Measurements from ENCODE around the gene HLCS. TPM values are rescaled to one million over a fixed set of nuclear protein-coding genes. Genes with fewer than 3 reads are reported as not detected.

HLCS gene
- total RNA-seq, 1 experiment from 2014 or later: 33.1 TPM

GRCh38 chr21:36915014-36915695 lies 51.3 kb downstream of the HLCS start:
- no peak for DNase-seq (ENCODE audit: low read depth)

GRCh38 chr21:36914244-36915013 lies 52.0 kb downstream of the HLCS start:
- no peak for DNase-seq (ENCODE audit: low read depth)

DNA sequence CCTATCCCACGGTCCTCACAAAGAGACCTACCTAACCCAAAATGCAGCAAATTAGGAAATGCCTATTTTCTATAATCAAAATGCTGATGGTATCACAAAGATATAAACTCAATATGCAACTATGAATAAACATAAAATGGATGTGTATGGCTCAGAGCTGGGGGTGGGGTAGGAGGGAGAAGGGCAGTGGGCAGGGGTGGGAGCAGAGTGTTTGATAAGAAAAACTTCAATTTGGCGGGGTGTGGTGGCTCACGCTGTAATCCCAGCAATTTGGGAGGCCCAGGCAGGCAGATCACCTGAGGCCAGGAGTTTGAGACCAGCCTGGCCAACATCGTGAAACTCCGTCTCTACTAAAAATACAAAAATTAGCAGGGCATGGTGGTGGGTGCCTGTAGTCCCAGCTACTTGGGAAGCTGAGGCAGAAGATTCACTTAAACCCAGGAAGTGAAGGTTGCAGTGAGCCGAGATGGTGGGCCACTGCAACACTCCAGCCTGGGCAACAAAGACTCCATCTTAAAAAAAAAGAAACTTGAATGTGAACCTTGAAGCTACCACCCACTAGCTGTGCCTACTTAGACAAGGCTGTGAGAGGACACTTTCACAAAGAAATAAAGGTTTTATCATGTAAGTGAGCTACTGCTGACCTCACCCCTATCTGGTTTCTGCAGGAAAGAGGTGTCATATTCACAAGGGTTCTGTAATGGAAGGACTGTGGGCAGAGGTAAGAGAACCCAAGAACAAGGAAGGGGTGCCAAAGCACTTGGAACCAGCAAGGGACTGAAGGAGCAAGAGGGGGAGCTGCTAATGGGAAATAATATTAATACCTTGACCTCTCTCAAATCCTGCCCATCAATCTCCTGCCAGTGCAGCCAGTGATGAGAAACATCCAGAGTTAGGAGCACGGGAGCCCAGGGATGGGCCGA lies 53.0 kb downstream of the HLCS start:
- DNase-seq (ENCODE audit: low read depth): peak; percentile 34

GRCh38 chr21:36910581-36911307 lies 55.7 kb downstream of the HLCS start:
- peak; percentile 88 for DNase-seq (ENCODE audit: low read depth)

GRCh38 chr21:36909901-36910561 lies 56.4 kb downstream of the HLCS start:
- DNase-seq (ENCODE audit: low read depth): peak; percentile 89

DNA sequence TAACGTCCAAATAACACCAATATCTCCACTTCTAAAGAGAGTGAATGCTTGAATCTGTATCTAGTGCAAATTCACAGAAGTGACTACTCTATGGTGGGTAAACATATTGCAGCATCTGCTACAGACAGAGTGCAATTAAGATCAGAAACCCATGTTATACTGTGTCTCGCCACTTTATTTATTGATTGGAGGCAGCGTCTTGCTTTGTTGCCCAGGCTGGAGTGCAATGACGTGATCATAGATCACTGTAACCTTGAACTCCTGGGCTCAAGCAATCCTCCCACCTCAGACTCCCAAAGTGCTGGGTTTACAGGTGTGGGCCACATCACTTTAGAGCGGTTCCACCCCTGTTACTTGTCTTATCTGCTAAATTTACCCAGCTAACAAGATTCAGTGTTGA lies 57.0 kb downstream of the HLCS start:
- peak; percentile 51 for DNase-seq (ENCODE audit: low read depth)

- no peak for DNase-seq (ENCODE audit: low read depth)
Measured at GRCh38 chr21:36908260-36908908, 58.1 kb downstream of the HLCS start.

GRCh38 chr21:36904093-36904666 lies 62.3 kb downstream of the HLCS start:
- DNase-seq (ENCODE audit: low read depth): no peak

GRCh38 chr21:36902793-36903192 lies 63.7 kb downstream of the HLCS start:
- peak; percentile 66 for DNase-seq (ENCODE audit: low read depth)

DNA sequence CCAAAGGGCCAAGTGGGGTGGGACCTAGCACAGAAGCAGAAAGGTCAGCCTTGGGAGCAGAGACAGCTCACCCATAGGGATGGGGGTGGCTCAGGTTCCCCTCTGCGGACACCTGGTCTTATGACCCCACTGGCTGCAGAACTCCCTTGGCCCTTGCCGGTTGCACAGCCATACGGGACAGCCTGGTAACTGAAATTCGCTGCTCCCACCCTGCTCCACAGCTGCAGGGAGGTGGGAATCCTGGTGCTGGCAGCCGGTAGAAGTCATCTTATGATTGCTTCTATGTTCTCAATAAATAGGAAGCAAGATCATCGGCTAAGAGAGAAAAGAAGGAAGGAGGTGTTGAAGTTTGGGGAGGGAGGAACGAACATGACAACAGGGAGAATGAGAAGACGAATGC lies 64.1 kb downstream of the HLCS start:
- DNase-seq (ENCODE audit: low read depth): no peak

- DNase-seq (ENCODE audit: low read depth): no peak
Measured at GRCh38 chr21:36901575-36901974, 64.9 kb downstream of the HLCS start.

GRCh38 chr21:36893581-36893980 lies 72.9 kb downstream of the HLCS start:
- no peak for DNase-seq (ENCODE audit: low read depth)

DNA sequence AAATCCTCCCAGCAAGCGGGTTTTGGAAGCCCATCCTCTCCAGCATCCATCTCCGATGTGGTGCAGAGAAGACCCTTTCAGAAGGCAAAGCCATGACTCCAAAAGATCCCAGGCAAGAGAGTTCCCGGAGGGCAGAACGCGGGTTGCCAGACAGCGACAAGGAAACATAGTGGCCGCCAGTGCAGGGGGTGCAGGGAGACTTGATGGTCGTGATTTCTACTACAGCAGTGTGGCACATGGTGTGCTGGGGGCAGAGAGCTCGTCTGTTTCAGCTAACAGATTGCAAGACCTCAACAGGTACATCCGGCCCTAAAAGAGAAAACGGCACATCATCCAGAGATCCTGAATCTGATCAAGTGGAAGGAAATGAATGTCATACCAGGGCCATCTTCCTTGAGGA lies 74.3 kb downstream of the HLCS start:
- no peak for DNase-seq (ENCODE audit: low read depth)

- no peak for DNase-seq (ENCODE audit: low read depth)
Measured at GRCh38 chr21:36891692-36892091, 74.8 kb downstream of the HLCS start.

GRCh38 chr21:36891121-36891520 lies 75.3 kb downstream of the HLCS start:
- DNase-seq (ENCODE audit: low read depth): no peak

- DNase-seq (ENCODE audit: low read depth): no peak
Measured at GRCh38 chr21:36890086-36890485, 76.4 kb downstream of the HLCS start.

DNA sequence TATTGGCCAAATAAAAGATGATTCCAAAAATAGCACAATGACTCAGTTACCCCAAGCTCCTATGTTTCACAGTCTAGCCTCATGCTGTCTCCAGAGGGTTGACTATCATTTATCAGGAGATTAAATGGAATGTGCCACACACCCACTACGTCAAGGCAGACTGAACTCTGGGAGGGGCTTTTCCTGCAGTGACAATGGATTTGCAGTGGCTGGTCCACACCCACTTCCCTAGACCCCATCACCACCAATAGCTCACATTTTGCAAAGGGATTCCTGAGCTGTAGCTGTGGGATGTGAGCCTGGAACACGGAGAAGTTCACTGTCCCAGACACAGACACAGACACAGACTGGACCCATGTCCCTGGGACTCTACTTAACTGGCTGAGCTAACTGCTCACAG lies 77.1 kb downstream of the HLCS start:
- no peak for DNase-seq (ENCODE audit: low read depth)

- DNase-seq (ENCODE audit: low read depth): no peak
Measured at GRCh38 chr21:36888466-36888865, 78.0 kb downstream of the HLCS start.

- DNase-seq (ENCODE audit: low read depth): no peak
Measured at GRCh38 chr21:36887963-36888362, 78.5 kb downstream of the HLCS start.
